ENCODE results near the gene BDH1. TPM values are rescaled to one million over a fixed set of nuclear protein-coding genes. Genes with fewer than 3 reads are reported as not detected.

The BDH1 gene
- total RNA-seq, 4 donors from 2014 or later: 44.4 to 60.6 (median 52.2) TPM

- peak overlapping the region; percentile 35 to 83 (median 78) for H3K27ac ChIP-seq
Observed at GRCh38 chr3:197516517-197516889, 39.3 kb downstream of the BDH1 start.

GRCh38 chr3:197514786-197515355 lies 40.9 kb downstream of the BDH1 start:
- DNase-seq: no peak
- no peaks in the 10 kb centered on the region for H3K27me3 ChIP-seq
- H3K4me1 ChIP-seq: peaks cover 27 to 53% (median 34%) of the 10 kb centered on the region in 3 donors
- H3K4me3 ChIP-seq: no peak overlapping the region
- H3K27ac ChIP-seq: peak overlapping the region; percentile 64 to 80 (median 72)
- intact Hi-C loops (cut with DNase I): no loop called here
- H3K9me3 ChIP-seq: no peaks in the 10 kb centered on the region
- peaks cover 0 to 37% (median 0%) of the 10 kb centered on the region in 3 donors for H3K36me3 ChIP-seq
- no peak for TF ChIP-seq CTCF (IDR thresholded peaks at IDR 0.05)
- no peak for TF ChIP-seq POLR2A (IDR thresholded peaks at IDR 0.05)
- whole genome bisulfite sequencing, 2 donors: 71 to 79% methylated on average over 8 to 9 of the region's 10 CpGs

More at GRCh38 chr3:197516517-197516889, 39.3 kb downstream of the BDH1 start:
- Histone ChIP-seq H3K4me3 (no peak overlapping the region), H3K4me1 (peaks cover 27 to 58% (median 37%) of the 10 kb centered on the region in 3 donors), H3K36me3 (peaks cover 0 to 39% (median 0%) of the 10 kb centered on the region in 3 donors), H3K27me3 (no peaks in the 10 kb centered on the region), H3K9me3 (no peaks in the 10 kb centered on the region)
- WGBS, 2 donors: 34 to 45% methylated on average over 6 of the region's 6 CpGs
- no peak for DNase-seq
- intact Hi-C loops (cut with DNase I): no loop called here
- TF ChIP-seq POLR2A (IDR thresholded peaks at IDR 0.05): no peak
- TF ChIP-seq CTCF (IDR thresholded peaks at IDR 0.05): no peak

- Histone ChIP-seq H3K27me3 (no peaks in the 10 kb centered on the region), H3K27ac (peak overlapping the region; percentile 64 to 80 (median 72)), H3K36me3 (peaks cover 0 to 30% (median 0%) of the 10 kb centered on the region in 3 donors), H3K9me3 (no peaks in the 10 kb centered on the region), H3K4me1 (peaks cover 27 to 60% (median 38%) of the 10 kb centered on the region in 3 donors), H3K4me3 (no peak overlapping the region)
- DNase-seq: no peak
- no peak for TF ChIP-seq POLR2A (IDR thresholded peaks at IDR 0.05)
- TF ChIP-seq CTCF (IDR thresholded peaks at IDR 0.05): no peak
- intact Hi-C loops (cut with DNase I): no loop called here
- 44 to 63% methylated on average over 9 to 11 of the region's 18 CpGs for WGBS, 2 donors
Observed at GRCh38 chr3:197513953-197514785, 41.6 kb downstream of the BDH1 start.

- TF ChIP-seq POLR2A (IDR thresholded peaks at IDR 0.05): no peak
- no peak for TF ChIP-seq CTCF (IDR thresholded peaks at IDR 0.05)
- no peaks in the 10 kb centered on the region for H3K9me3 ChIP-seq
- WGBS, 2 donors: 66 to 85% methylated on average over 7 to 8 of the region's 19 CpGs
- no peak for DNase-seq
- H3K36me3 ChIP-seq: peaks cover 0 to 28% (median 0%) of the 10 kb centered on the region in 3 donors
- intact Hi-C loops (cut with DNase I): no loop called here
- peaks cover 27 to 62% (median 38%) of the 10 kb centered on the region in 3 donors for H3K4me1 ChIP-seq
- H3K4me3 ChIP-seq: no peak overlapping the region
- H3K27me3 ChIP-seq: no peaks in the 10 kb centered on the region
- peak overlapping the region in 3 of 4 donors; percentile 64 to 80 (median 66) for H3K27ac ChIP-seq
Observed at GRCh38 chr3:197512691-197513571, 42.8 kb downstream of the BDH1 start.

Data from esophagus squamous epithelium (tissue), 5 donors.